HCT116 (cell line): Measurements from ENCODE around the gene CREB1.

ENCODE experiments used
- CTCF ChIP-seq, 3 experiments: fragments of 200-600 bp in 1 of 3; sonication (generic) in 1 of 3; IDR thresholded peaks in 2 of 3; conservative IDR thresholded peaks in 1 of 3; 2 replicates each; pipeline ENCODE4 v1.5.1; 2012 to 2017; ENCODE audit warnings: low read depth in 2 of 3, low read length in 2 of 3, antibody characterized with exemption in 1 of 3, borderline replicate concordance in 1 of 3, control low read depth in 1 of 3, mild to moderate bottlenecking in 1 of 3, mixed read lengths in 1 of 3, mixed run types in 1 of 3, moderate library complexity in 1 of 3; ENCODE audit not compliant: insufficient read depth in 1 of 3
- EZH2 ChIP-seq: fragments of 200-600 bp; sonication (generic); IDR thresholded peaks from 2 replicates; pipeline ENCODE4 v1.6.1; 2017; ENCODE audit warnings: antibody characterized with exemption, mixed run types
- POLR2A ChIP-seq: IDR thresholded peaks from 2 replicates; pipeline ENCODE4 v1.7.0; 2011; ENCODE audit warnings: borderline replicate concordance; ENCODE audit not compliant: insufficient read depth, insufficient read length; ENCODE audit errors: extremely low read depth
- SIN3A ChIP-seq: IDR thresholded peaks from 2 replicates; pipeline ENCODE4 v1.6.1; 2012; ENCODE audit warnings: low read depth
- SP1 ChIP-seq: IDR thresholded peaks from 2 replicates; pipeline ENCODE4 v1.6.1; 2012; ENCODE audit warnings: low read depth
- TF ChIP-seq, protein P1 (sequence below): IDR thresholded peaks from 2 replicates; pipeline ENCODE4 v1.6.1; 2012; ENCODE audit warnings: low read depth

GRCh38 chr2:207512356-207512755, 17.4 kb upstream of the CREB1 start:
- TF ChIP-seq POLR2A (no peak), CTCF (IDR thresholded peaks at IDR 0.05 in 2 of 3, conservative IDR thresholded peaks at IDR 0.05 in 1 of 3; ENCODE audit: borderline replicate concordance in 1 of 3, insufficient read depth in 1 of 3, low read depth in 2 of 3, low read length in 2 of 3) (no peak), SIN3A (no peak), SP1 (no peak), EZH2 (no peak)
- TF ChIP-seq, protein P1, sequence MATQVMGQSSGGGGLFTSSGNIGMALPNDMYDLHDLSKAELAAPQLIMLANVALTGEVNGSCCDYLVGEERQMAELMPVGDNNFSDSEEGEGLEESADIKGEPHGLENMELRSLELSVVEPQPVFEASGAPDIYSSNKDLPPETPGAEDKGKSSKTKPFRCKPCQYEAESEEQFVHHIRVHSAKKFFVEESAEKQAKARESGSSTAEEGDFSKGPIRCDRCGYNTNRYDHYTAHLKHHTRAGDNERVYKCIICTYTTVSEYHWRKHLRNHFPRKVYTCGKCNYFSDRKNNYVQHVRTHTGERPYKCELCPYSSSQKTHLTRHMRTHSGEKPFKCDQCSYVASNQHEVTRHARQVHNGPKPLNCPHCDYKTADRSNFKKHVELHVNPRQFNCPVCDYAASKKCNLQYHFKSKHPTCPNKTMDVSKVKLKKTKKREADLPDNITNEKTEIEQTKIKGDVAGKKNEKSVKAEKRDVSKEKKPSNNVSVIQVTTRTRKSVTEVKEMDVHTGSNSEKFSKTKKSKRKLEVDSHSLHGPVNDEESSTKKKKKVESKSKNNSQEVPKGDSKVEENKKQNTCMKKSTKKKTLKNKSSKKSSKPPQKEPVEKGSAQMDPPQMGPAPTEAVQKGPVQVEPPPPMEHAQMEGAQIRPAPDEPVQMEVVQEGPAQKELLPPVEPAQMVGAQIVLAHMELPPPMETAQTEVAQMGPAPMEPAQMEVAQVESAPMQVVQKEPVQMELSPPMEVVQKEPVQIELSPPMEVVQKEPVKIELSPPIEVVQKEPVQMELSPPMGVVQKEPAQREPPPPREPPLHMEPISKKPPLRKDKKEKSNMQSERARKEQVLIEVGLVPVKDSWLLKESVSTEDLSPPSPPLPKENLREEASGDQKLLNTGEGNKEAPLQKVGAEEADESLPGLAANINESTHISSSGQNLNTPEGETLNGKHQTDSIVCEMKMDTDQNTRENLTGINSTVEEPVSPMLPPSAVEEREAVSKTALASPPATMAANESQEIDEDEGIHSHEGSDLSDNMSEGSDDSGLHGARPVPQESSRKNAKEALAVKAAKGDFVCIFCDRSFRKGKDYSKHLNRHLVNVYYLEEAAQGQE, result no peak
